Measurements from ENCODE around the gene PAF1.
A peak's percentile ranks its signal among the peaks of the same experiment; 100 is the strongest.
"Not testable (repeated sequence)": the region's sequence is repeated elsewhere in the genome, so short reads cannot be mapped to it uniquely, and the experiment has no call there.

The PAF1 gene

DNA sequence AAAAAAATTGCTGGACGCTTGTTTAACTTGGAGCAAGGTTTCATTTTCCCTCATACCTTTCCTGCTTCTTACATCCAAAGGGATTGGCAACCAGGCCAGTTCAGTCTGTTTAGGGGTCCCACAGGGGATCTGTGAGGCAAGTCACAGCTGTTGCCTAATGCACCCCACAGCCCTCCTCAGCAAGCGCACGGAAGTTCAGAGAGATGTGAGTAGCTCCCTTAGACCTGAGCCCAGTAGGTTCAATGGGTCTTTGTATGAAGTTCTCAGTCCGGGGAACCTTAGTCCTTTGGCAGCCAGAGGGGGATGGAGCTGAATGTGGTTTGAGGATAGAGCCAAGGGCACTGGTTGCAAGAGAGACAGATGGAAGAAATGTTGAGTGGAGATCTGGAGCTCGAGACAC, 35.7 kb downstream of the PAF1 start:
- no peak for DNase-seq (ENCODE audit: low read depth in 2 of 2)

- no peak for DNase-seq (ENCODE audit: low read depth in 2 of 2)
Measured at GRCh38 chr19:39352381-39353255, 38.3 kb downstream of the PAF1 start.

DNA sequence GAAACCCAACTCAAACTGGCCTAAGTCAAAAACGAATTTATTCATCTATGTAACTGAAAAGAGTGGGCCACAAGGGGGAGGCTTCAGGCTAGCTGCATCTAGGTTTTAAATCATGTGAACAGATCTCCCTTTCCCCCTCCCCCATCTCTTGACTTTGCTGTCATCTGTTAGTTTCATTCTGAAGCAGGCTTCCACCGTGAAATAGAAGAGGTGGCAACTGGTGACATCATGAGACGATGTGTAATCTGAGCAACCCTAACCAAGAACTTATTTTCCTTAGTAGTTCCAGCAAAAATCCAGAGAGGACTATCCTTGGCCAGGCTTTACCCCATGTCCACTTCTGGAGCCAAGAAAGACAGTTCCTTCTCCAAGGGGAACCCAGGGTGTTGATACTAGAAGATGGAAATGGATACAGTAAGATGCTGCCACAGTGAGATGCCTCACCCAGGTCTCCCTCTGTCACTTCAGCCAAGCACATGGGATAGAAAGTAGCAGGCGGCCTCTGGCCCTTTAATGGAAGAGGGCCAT, 39.3 kb downstream of the PAF1 start:
- DNase-seq (ENCODE audit: low read depth in 2 of 2): no peak

- no peak for DNase-seq (ENCODE audit: low read depth in 2 of 2)
Measured at GRCh38 chr19:39350156-39350555, 40.8 kb downstream of the PAF1 start.

DNA sequence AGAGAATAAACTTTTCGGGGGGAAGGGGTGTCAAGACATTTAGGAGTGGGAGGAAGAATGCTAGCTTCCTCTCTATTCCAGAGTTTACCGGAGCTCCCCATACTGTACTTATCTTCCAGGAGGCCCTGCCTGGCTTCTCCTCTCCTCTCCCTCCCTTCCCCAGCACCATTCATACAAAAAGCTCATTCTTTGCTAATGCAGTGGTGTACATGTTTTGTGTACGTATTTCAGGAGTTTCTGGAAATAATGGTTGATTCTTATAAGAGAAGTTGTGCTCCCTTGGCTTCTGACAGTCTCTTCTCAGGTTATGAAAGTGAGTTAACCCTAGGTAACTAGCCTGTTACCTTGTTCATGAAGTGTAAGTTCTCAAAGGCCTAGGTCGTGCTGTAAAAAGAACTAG, 41.6 kb downstream of the PAF1 start:
- DNase-seq (ENCODE audit: low read depth in 2 of 2): no peak

GRCh38 chr19:39347332-39348164, 43.4 kb downstream of the PAF1 start:
- DNase-seq (ENCODE audit: low read depth in 2 of 2): no peak

- DNase-seq (ENCODE audit: low read depth in 2 of 2): no peak
Measured at GRCh38 chr19:39345956-39346355, 45.0 kb downstream of the PAF1 start.

GRCh38 chr19:39342647-39343305, 48.1 kb downstream of the PAF1 start:
- DNase-seq (ENCODE audit: low read depth in 2 of 2): no peak

DNA sequence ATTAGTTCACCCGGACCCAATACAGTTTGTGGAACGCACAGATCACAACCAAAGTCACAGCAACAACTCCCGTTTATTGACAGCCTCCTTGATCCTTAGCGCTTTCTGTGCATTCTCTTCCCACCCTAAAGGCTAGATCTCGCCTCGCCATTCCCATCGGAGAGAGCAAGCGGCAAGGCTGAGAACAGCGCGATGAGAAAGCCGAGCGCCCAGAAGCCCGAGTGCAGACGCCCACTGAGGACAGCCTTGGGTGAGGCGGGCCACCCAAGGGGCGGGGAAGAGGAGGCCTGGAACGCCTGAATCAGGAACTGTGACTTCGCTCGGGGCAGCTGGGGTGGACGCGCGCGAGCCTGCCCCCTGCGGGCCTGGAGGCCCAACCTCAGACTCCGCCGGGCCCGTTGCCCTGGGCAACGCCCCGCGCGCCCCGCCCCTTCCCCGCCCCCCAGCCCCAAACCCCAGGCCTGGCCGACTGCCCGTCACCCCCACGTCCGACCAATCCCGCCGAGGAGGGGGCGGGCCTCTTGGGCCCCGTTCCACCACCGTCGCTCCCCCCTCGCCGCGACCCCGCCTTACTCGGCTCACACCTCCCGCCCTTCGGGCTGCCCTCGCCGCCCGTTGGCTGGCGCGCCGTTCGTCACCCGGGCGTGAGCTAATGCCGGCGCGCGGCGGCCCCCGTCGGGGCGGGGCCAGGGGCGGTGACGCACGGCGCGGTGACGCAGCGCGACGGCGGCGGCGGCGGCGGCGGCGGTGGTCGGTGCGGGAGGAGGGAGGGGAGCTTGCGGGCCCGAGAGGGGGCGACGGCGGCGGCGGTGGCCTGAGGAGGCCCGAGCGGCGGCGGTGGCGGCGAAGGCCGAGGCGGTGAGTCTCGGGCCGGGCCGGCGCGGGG, 48.9 kb downstream of the PAF1 start, which contains the start of gene SAMD4B:
SAMD4B (plus strand) TSS at position 703 of the 886 bp plus-strand sequence. CDS start 14,473 bp downstream, outside the sequence.
- DNase-seq (ENCODE audit: low read depth in 2 of 2): peak; percentile 98 to 100

DNA sequence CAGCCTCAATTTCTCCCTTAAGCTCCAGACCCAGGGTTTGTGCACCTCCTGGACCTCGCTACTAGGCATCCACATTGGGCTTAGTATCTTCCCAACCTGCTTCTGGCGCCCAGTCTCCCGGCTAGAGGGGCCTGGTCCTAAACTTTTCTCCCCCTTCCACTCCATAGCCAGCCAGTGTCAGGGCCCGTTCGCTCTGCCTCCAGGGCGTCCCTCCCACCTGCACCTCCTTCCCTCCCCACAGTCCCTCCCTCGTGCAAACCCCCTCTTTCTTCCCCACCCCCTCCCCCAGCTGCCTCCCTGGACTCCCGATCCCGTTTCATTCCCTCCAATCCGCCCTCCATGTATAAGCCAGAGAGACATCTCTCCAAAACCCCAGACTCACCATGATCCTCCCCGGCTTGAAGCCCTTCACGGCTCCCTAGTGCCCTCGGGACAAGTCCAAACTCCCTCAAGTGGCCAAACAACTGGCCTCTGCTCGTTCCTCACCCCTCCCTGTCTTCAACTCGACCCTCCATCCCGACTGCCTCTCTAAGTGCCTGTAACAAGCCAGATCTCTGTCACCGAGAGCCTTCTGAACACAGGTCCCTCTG, 49.7 kb downstream of the PAF1 start:
- DNase-seq (ENCODE audit: low read depth in 2 of 2): no peak

DNA sequence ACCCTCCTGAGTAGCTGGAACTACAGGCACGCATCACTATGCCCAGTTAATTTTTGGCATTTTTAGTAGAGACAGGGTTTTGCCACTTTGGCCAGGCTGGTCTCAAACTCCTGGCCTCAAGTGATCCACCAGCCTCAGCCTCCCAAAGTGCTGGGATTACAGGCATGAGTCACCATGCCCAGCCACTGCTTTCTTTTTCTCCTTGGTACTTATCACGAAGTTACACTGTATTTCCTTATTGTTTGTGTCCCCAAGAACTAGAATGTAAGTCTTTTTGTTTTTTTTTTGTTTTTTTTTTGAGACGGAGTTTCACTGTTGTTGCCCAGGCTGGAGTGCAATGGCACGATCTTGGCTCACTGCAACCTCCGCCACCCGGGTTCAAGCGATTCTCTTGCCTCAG, 50.8 kb downstream of the PAF1 start:
- not testable (repeated sequence) for DNase-seq (ENCODE audit: low read depth in 2 of 2)

DNA sequence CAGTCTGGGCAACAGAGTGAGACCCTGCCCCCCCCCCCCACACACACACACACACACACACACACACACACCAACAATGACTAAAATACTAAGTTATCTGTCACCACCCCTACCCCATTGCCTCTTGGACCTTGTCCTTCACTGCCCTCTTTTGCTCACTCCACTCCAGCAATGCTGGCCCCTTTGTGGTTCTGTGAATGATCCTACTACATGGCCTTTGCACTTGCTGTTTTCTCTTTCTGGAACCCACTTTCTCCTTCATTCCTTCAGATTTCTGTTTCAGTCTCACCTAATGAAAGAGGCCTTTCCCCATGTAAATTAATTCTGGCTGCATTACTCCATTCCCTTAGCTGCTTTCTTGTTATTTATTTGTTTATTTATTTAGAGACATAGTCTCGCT, 51.2 kb downstream of the PAF1 start:
- no peak for DNase-seq (ENCODE audit: low read depth in 2 of 2)

GRCh38 chr19:39336483-39336882, 54.4 kb downstream of the PAF1 start:
- no peak for DNase-seq (ENCODE audit: low read depth in 2 of 2)

All from stimulated activated CD8-positive, alpha-beta memory T cell treated with anti-CD3 and anti-CD28 coated beads, Interleukin-7, amount 100 ng/mL, for 4 hours (primary cell).